Measurements from ENCODE around the gene ATXN7L2. TPM values are rescaled to one million over a fixed set of nuclear protein-coding genes. Genes with fewer than 3 reads are reported as not detected.

ATXN7L2 gene
- polyA plus RNA-seq, 1 donor from 2014 or later: 16.9 TPM

- no peak overlapping the region for H3K4me2 ChIP-seq (ENCODE audit: low read length)
- no peak overlapping the region for H3K27ac ChIP-seq (ENCODE audit: low read length)
- H4K20me1 ChIP-seq (ENCODE audit: insufficient read depth): no peaks in the 10 kb centered on the region
- no peak overlapping the region for H3K4me3 ChIP-seq (ENCODE audit: low read length)
- H3K9me2 ChIP-seq (ENCODE audit: insufficient read depth, low read length): no peaks in the 10 kb centered on the region
- H3K9ac ChIP-seq (ENCODE audit: low read length): no peak overlapping the region
- no peak overlapping the region for H2AFZ ChIP-seq (ENCODE audit: low read depth, low read length)
- TF ChIP-seq REST (IDR thresholded peaks at IDR 0.05; ENCODE audit: borderline replicate concordance) (no peak), RAD21 (conservative IDR thresholded peaks at IDR 0.05) (no peak), POLR2AphosphoS5 (IDR thresholded peaks at IDR 0.05) (no peak), TAF1 (IDR thresholded peaks at IDR 0.05; ENCODE audit: low read depth) (no peak)
- H3K9me3 ChIP-seq (ENCODE audit: low read length): no peaks in the 10 kb centered on the region
- H3F3A ChIP-seq (ENCODE audit: insufficient read depth, low read length, poor library complexity, severe bottlenecking): no peaks in the 10 kb centered on the region
- no peaks in the 10 kb centered on the region for H3K36me3 ChIP-seq (ENCODE audit: insufficient read depth, low read length)
- H3K27me3 ChIP-seq (ENCODE audit: insufficient read depth, low read depth, low read length): no peaks in the 10 kb centered on the region
- H3K79me2 ChIP-seq (replicated peaks; ENCODE audit: insufficient read depth, low read length): no peaks in the 10 kb centered on the region
Measured at GRCh38 chr1:109499081-109499480, 15.4 kb downstream of the ATXN7L2 start.

DNA sequence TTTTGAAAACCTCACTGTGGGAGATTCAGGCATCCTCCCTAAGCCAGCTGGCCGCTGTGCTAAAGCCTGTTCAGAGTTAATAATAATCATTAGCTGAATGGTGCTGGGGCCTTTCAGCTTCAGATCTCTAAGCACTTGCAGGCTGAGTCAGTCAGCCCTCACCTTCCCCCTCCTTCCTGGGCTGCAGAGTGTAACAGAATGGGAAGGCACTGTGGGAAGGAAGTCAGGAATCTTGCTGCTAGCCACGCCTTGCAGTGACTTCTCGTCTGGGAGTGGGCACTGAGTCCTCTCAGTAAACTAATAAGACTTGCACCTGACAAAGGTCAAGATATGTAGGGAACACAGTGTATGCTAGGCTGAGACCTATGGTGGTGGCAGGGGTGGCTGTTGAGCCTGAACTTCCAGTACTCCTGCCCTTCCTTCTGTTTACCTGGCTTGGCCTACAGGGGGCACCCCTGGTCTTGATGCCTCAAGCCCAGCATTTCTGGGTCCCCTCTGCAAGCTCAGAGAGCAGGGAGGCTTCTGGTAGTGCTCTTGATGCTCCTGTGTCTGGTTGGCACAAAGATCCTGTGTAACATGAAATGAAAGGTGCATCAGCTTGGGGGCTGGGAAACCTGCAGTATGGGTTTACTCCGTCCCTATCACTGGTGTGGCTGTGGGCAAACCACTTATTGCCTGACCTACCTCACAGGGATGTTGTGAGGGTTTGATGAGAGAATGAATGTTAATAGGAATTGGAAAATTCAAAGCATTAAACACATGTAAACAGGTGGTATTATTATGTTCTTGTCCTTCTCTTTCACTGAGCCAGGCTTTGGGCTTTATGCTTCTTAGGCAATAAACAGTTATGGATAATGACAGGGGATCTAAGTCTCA lies 16.2 kb downstream of the ATXN7L2 start:
- Histone ChIP-seq H3K36me3 (ENCODE audit: insufficient read depth, low read length) (no peaks in the 10 kb centered on the region), H3K4me3 (ENCODE audit: low read length) (no peak overlapping the region), H3F3A (ENCODE audit: insufficient read depth, low read length, poor library complexity, severe bottlenecking) (no peaks in the 10 kb centered on the region), H3K9me2 (ENCODE audit: insufficient read depth, low read length) (no peaks in the 10 kb centered on the region), H4K20me1 (ENCODE audit: insufficient read depth) (no peaks in the 10 kb centered on the region), H3K4me2 (ENCODE audit: low read length) (no peak overlapping the region), H2AFZ (ENCODE audit: low read depth, low read length) (no peak overlapping the region), H3K79me2 (replicated peaks; ENCODE audit: insufficient read depth, low read length) (no peaks in the 10 kb centered on the region), H3K27ac (ENCODE audit: low read length) (no peak overlapping the region), H3K27me3 (ENCODE audit: insufficient read depth, low read depth, low read length) (no peaks in the 10 kb centered on the region), H3K9ac (ENCODE audit: low read length) (no peak overlapping the region), H3K9me3 (ENCODE audit: low read length) (no peaks in the 10 kb centered on the region)
- TF ChIP-seq, protein P1, sequence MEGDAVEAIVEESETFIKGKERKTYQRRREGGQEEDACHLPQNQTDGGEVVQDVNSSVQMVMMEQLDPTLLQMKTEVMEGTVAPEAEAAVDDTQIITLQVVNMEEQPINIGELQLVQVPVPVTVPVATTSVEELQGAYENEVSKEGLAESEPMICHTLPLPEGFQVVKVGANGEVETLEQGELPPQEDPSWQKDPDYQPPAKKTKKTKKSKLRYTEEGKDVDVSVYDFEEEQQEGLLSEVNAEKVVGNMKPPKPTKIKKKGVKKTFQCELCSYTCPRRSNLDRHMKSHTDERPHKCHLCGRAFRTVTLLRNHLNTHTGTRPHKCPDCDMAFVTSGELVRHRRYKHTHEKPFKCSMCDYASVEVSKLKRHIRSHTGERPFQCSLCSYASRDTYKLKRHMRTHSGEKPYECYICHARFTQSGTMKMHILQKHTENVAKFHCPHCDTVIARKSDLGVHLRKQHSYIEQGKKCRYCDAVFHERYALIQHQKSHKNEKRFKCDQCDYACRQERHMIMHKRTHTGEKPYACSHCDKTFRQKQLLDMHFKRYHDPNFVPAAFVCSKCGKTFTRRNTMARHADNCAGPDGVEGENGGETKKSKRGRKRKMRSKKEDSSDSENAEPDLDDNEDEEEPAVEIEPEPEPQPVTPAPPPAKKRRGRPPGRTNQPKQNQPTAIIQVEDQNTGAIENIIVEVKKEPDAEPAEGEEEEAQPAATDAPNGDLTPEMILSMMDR (IDR thresholded peaks at IDR 0.05; ENCODE audit: poor library complexity, severe bottlenecking): no peak
- TF ChIP-seq SMC3 (conservative IDR thresholded peaks at IDR 0.05; ENCODE audit: poor library complexity): no peak
- TF ChIP-seq RAD21 (conservative IDR thresholded peaks at IDR 0.05): no peak
- no peak for TF ChIP-seq MXI1 (conservative IDR thresholded peaks at IDR 0.05; ENCODE audit: poor library complexity, severe bottlenecking)
- no peak for TF ChIP-seq EZH2 (IDR thresholded peaks at IDR 0.05; ENCODE audit: borderline replicate concordance, insufficient read depth, low read length, poor library complexity, severe bottlenecking)
- no peak for TF ChIP-seq REST (IDR thresholded peaks at IDR 0.05; ENCODE audit: borderline replicate concordance)
- no peak for TF ChIP-seq EP300 (conservative IDR thresholded peaks at IDR 0.05; ENCODE audit: poor library complexity, severe bottlenecking)
- TF ChIP-seq POLR2AphosphoS5 (IDR thresholded peaks at IDR 0.05): no peak
- TF ChIP-seq TAF1 (IDR thresholded peaks at IDR 0.05; ENCODE audit: low read depth): no peak
